GM18517 (cell line): ENCODE measurements around the gene ATN1.
"Not testable (repeated sequence)": the region's sequence is repeated elsewhere in the genome, so short reads cannot be mapped to it uniquely, and the experiment has no call there.

Experiments used
- ATAC-seq: cut with Tn5 transposase; IDR thresholded peaks from one replicate; pipeline ENCODE4 v1.9.1; 2021; ENCODE audit warnings: mild to moderate bottlenecking, moderate library complexity; ENCODE audit not compliant: unreplicated experiment

The ATN1 gene

GRCh38 chr12:6902448-6902847, 25.3 kb upstream of the ATN1 start:
- ATAC-seq = no peak

DNA sequence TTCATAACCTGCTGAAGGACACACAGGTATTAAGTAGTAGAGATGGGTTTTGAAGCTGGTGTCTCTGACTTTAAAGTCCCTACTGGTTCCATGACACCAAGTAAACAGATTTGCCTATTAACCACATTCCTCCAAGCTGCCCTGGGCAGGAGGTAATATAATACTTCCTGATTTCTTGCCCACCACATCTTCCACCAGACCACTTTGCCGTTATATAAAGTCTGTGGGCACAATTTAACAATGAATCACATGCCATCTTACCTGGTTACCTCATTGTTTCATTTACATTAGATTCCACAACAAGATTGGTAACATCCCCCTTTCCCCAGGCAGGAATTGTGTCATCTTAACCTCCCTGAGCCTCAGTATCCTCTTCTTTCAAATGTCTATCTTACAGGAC, 24.0 kb upstream of the ATN1 start:
- ATAC-seq = no peak

GRCh38 chr12:6904280-6905276, 23.2 kb upstream of the ATN1 start, which contains the start of gene LRRC23:
TSS of gene LRRC23 (plus strand) at chr12:6904822. CDS start at chr12:6905634, 812 bp downstream.
- ATAC-seq = peak; percentile 89

DNA sequence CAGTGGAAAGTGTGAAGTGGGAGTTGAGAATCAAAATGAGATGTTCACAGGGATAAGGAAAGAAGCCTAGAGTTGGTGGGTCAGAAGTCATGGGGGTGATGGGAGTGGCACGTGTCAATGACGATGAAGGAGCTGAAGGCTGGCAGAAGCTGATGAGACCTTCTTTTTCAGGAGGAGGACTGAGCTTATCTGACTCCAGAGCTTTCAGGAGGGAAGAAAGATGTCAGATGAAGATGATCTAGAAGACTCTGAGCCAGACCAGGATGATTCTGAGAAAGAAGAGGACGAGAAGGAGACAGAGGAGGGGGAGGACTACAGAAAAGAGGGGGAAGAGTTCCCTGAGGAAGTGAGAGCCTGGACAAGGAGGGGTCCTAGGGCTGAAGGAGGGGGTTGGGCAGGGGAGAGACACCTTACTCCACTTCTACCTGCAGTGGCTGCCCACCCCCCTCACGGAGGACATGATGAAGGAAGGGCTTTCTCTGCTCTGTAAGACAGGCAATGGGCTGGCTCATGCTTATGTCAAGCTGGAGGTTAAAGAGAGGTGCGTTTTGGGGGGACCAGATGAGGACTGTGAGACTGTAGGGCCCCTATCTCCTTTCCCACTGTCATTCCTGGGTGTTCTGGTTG, 22.2 kb upstream of the ATN1 start:
- no peak for ATAC-seq

- ATAC-seq = not testable (repeated sequence)
Measured at GRCh38 chr12:6908141-6908540, 19.6 kb upstream of the ATN1 start.

DNA sequence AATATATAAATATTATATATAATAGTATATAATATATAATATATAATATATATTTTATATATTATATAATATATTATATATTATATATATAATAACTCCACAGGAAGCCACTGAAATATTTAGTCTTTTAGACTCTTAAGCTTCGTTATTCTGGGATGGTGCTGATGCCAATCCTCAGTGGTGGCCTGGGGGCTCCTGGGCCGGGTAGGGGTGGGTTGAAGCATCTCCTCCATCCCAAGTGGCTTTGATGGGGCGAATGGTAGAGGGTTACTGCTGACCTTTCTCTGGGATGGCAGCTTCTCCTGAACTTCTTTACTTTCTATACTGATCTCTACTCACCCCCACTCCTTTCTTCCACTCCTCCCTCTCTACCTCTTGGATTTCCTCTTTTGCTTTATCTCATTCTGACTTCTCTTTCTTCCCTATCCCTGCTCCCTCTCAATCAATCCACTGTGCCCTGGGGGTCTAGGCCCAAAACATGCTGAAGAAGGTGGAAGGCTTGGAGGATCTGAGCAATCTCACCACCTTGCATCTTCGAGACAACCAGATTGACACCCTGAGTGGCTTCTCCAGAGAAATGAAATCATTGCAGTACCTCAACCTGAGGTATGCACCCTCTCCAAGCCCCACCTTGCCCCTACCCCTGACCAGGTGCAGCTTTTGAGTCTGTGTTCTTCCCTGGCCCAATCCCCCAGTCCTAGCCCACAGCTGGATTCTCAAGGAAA, 18.2 kb upstream of the ATN1 start:
- no peak for ATAC-seq

- ATAC-seq = no peak
Measured at GRCh38 chr12:6912164-6912935, 15.4 kb upstream of the ATN1 start.

GRCh38 chr12:6914246-6914946, 13.4 kb upstream of the ATN1 start, which contains the start of gene ENO2:
TSS of gene ENO2 (plus strand) at chr12:6914580. CDS start at chr12:6915833, 1,253 bp downstream.
- peak; percentile 57 for ATAC-seq

- ATAC-seq = no peak
Measured at GRCh38 chr12:6914947-6915788, 12.6 kb upstream of the ATN1 start.

- no peak for ATAC-seq
Measured at GRCh38 chr12:6915789-6916285, 11.9 kb upstream of the ATN1 start.

DNA sequence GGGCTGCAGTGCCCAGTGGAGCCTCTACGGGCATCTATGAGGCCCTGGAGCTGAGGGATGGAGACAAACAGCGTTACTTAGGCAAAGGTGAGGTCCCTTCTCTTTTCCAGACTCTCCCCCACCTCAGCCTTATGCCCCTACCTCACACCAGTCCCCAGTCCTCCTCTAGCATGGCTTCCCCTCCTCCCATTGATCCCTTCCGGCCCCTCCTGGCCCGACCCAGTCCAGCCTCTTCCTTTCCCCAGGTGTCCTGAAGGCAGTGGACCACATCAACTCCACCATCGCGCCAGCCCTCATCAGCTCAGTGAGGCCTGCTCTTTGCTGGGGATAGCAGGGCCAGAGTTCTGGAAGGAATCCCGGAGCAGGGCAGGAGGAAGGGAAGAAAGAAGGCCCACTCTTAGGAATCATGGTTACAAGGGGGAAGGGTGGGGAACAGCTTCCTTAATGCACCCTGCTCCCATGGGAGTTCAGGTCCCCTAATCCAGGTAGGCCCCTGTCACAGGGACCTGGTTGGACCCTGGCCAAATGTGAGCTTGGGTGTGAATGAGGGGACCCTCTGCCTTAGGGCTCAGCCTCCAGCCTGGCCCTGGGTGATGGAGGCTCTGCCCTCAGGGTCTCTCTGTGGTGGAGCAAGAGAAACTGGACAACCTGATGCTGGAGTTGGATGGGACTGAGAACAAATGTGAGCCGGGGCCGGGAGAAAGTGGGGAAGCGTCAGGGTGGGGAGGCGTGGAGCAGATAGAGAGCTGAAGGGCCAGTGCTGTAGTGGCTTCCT, 11.1 kb upstream of the ATN1 start:
- no peak for ATAC-seq

DNA sequence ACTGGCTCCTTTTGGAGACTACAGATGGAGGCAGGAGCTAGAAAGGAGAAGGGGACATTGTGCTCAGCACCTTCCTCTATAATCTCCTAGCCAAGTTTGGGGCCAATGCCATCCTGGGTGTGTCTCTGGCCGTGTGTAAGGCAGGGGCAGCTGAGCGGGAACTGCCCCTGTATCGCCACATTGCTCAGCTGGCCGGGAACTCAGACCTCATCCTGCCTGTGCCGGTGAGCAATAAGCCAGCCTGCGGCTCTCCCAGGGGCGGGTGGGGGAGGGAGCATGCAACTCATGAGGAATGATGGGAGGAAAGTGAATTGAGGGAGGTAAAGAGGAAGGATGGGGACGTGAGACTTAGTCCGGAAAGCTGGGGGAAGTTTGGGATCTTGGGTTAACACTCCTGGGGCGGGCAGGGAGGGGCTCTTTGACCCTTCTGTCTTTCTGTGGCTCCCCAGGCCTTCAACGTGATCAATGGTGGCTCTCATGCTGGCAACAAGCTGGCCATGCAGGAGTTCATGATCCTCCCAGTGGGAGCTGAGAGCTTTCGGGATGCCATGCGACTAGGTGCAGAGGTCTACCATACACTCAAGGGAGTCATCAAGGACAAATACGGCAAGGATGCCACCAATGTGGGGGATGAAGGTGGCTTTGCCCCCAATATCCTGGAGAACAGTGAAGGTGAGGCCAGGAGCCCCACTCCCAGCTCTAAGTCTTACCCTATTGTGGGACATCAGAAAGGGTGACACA, 10.1 kb upstream of the ATN1 start:
- ATAC-seq = no peak

DNA sequence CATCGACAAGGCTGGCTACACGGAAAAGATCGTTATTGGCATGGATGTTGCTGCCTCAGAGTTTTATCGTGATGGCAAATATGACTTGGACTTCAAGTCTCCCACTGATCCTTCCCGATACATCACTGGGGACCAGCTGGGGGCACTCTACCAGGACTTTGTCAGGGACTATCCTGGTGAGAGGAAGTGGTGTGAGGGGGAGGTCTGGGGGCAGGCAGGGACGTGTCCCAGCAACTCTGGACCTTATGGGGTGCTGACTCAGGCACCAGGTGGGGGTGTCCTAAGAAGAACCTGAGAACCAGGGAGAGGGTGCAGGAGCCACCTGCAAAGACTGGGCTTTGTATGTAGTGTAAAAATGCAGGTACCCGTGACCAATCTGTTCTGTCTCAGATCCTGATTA, 8.2 kb upstream of the ATN1 start:
- no peak for ATAC-seq

DNA sequence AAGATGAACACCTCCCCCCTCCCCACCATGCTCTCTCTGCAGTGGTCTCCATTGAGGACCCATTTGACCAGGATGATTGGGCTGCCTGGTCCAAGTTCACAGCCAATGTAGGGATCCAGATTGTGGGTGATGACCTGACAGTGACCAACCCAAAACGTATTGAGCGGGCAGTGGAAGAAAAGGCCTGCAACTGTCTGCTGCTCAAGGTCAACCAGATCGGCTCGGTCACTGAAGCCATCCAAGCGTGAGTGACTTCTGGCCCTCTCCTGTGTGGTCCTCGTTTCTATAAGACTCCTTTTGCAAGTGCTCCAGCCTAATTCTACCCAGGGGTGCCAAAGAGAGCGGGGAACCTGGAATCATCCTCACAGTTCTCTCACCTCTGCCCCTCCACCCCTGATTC, 6.2 kb upstream of the ATN1 start:
- ATAC-seq = no peak

GRCh38 chr12:6921996-6922946, 5.5 kb upstream of the ATN1 start:
- ATAC-seq = no peak

DNA sequence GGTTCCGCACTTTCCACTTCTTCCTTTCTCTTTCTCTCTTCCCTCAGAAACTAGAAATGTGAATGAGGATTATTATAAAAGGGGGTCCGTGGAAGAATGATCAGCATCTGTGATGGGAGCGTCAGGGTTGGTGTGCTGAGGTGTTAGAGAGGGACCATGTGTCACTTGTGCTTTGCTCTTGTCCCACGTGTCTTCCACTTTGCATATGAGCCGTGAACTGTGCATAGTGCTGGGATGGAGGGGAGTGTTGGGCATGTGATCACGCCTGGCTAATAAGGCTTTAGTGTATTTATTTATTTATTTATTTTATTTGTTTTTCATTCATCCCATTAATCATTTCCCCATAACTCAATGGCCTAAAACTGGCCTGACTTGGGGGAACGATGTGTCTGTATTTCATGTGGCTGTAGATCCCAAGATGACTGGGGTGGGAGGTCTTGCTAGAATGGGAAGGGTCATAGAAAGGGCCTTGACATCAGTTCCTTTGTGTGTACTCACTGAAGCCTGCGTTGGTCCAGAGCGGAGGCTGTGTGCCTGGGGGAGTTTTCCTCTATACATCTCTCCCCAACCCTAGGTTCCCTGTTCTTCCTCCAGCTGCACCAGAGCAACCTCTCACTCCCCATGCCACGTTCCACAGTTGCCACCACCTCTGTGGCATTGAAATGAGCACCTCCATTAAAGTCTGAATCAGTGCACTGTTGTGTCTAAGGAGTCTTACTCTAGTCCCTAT, 4.6 kb upstream of the ATN1 start:
- ATAC-seq = no peak
